ENCODE results near the gene CPSF4. TPM values are rescaled to one million over a fixed set of nuclear protein-coding genes. Genes with fewer than 3 reads are reported as not detected.

CPSF4 gene
- total RNA-seq, 1 donor from 2014 or later = 72.1 TPM

GRCh38 chr7:99447943-99448342, 9.2 kb downstream of the CPSF4 start:
- Histone ChIP-seq H3K9ac (no peak overlapping the region), H3K36me3 (peaks cover 13% of the 10 kb centered on the region), H3K9me3 (ENCODE audit: low read depth) (no peaks in the 10 kb centered on the region), H3K27ac (no peak overlapping the region), H2AFZ (replicated peaks) (no peak overlapping the region), H3K27me3 (no peaks in the 10 kb centered on the region), H3K4me2 (no peak overlapping the region), H3K79me2 (ENCODE audit: low read depth) (peaks cover 11% of the 10 kb centered on the region), H3K4me1 (no peaks in the 10 kb centered on the region), H3F3A (ENCODE audit: low read depth) (peaks cover 8% of the 10 kb centered on the region), H3K4me3 (no peak overlapping the region), H4K20me1 (ENCODE audit: low read depth) (peaks cover 30% of the 10 kb centered on the region)
- Mint-ChIP-seq H3K27me3 (ENCODE audit: insufficient read depth, low read depth) (no peaks in the 10 kb centered on the region), H3K9me3 (no peaks in the 10 kb centered on the region), H3K4me3 (no peak overlapping the region), H3K4me1 (no peaks in the 10 kb centered on the region), H3K27ac (no peak overlapping the region), H3K36me3 (peaks cover 27% of the 10 kb centered on the region)
- DNase-seq (ENCODE audit: low spot score) = no peak
- TF ChIP-seq EZH2phosphoT487 (IDR thresholded peaks at IDR 0.05) (no peak), CTCF (IDR thresholded peaks at IDR 0.05) (peak; percentile 6), EZH2 (IDR thresholded peaks at IDR 0.05) (no peak)

- no peak for DNase-seq (ENCODE audit: low spot score)
- H3K27me3 Mint-ChIP-seq (ENCODE audit: insufficient read depth, low read depth) = peaks cover 3% of the 10 kb centered on the region
- no peaks in the 10 kb centered on the region for H3K4me1 Mint-ChIP-seq
- Histone ChIP-seq H3K9ac (no peak overlapping the region), H3F3A (ENCODE audit: low read depth) (peaks cover 5% of the 10 kb centered on the region), H3K27ac (no peak overlapping the region), H2AFZ (replicated peaks) (no peak overlapping the region), H3K36me3 (peaks cover 10% of the 10 kb centered on the region), H3K27me3 (no peaks in the 10 kb centered on the region), H3K4me2 (no peak overlapping the region), H4K20me1 (ENCODE audit: low read depth) (peaks cover 26% of the 10 kb centered on the region), H3K79me2 (ENCODE audit: low read depth) (peaks cover 2% of the 10 kb centered on the region), H3K4me1 (no peaks in the 10 kb centered on the region), H3K4me3 (no peak overlapping the region), H3K9me3 (ENCODE audit: low read depth) (no peaks in the 10 kb centered on the region)
- no peak overlapping the region for H3K27ac Mint-ChIP-seq
- peaks cover 26% of the 10 kb centered on the region for H3K36me3 Mint-ChIP-seq
- H3K4me3 Mint-ChIP-seq = no peak overlapping the region
- H3K9me3 Mint-ChIP-seq = no peaks in the 10 kb centered on the region
- TF ChIP-seq CTCF (IDR thresholded peaks at IDR 0.05) (no peak), EZH2 (IDR thresholded peaks at IDR 0.05) (no peak), EZH2phosphoT487 (IDR thresholded peaks at IDR 0.05) (no peak)
These were observed 10.1 kb downstream of the CPSF4 start for GRCh38 chr7:99448855-99449254.

DNA sequence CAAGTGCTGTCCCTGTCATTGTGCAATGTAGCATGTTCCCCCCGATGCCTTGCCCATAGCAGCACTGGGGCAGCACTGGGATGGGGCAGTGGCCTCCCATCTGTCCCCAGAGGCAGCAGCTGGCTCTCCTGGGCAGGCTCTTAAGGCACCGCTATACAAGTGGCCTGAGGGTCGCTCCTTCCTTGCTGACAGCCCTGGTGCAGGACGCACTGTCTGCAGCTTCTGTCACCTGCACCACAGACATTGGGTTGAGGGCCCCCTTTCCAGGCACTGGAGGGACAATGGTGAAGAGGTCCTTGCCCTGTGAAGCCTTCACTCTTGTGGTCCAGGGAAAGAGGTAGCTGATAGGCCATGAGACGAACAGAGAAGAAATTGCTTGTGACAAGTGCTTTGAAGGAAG, 10.6 kb downstream of the CPSF4 start:
- peaks cover 21% of the 10 kb centered on the region for H4K20me1 ChIP-seq (ENCODE audit: low read depth)
- H3K27ac ChIP-seq = no peak overlapping the region
- no peaks in the 10 kb centered on the region for H3K4me1 ChIP-seq
- H3K9me3 Mint-ChIP-seq = no peaks in the 10 kb centered on the region
- no peak overlapping the region for H3K4me3 ChIP-seq
- H3K27me3 Mint-ChIP-seq (ENCODE audit: insufficient read depth, low read depth) = peaks cover 3% of the 10 kb centered on the region
- H3K4me2 ChIP-seq = no peak overlapping the region
- H3K4me3 Mint-ChIP-seq = no peak overlapping the region
- H3K27ac Mint-ChIP-seq = no peak overlapping the region
- no peak overlapping the region for H2AFZ ChIP-seq (replicated peaks)
- peaks cover 10% of the 10 kb centered on the region for H3K36me3 ChIP-seq
- no peaks in the 10 kb centered on the region for H3K4me1 Mint-ChIP-seq
- DNase-seq (ENCODE audit: low spot score) = no peak
- H3K36me3 Mint-ChIP-seq = peaks cover 27% of the 10 kb centered on the region
- peaks cover 5% of the 10 kb centered on the region for H3F3A ChIP-seq (ENCODE audit: low read depth)
- H3K79me2 ChIP-seq (ENCODE audit: low read depth) = no peaks in the 10 kb centered on the region
- H3K9me3 ChIP-seq (ENCODE audit: low read depth) = no peaks in the 10 kb centered on the region
- TF ChIP-seq EZH2phosphoT487 (IDR thresholded peaks at IDR 0.05) (no peak), CTCF (IDR thresholded peaks at IDR 0.05) (no peak), EZH2 (IDR thresholded peaks at IDR 0.05) (no peak)
- no peak overlapping the region for H3K9ac ChIP-seq
- no peaks in the 10 kb centered on the region for H3K27me3 ChIP-seq
